Smooth muscle cell (in vitro differentiated cells): Measurements from ENCODE around the gene GIT2. TPM values are rescaled to one million over a fixed set of nuclear protein-coding genes. Genes with fewer than 3 reads are reported as not detected.

ENCODE experiments used
- DNase-seq: peaks from one replicate; lab custom pipeline; 2025; ENCODE audit not compliant: unreplicated experiment; lab: John Stamatoyannopoulos, UW
- H2AFZ ChIP-seq: fragments of 200-600 bp; sonication (generic); 2 replicates; pipeline ENCODE4 v1.6.0; 2016; ENCODE audit warnings: antibody characterized with exemption, low read depth, mild to moderate bottlenecking
- H3F3A ChIP-seq: fragments of 200-600 bp; sonication (generic); 2 replicates; pipeline ENCODE4 v1.6.0; 2017; ENCODE audit warnings: antibody characterized with exemption, low read depth
- H3K27ac ChIP-seq: fragments of 200-600 bp; sonication (generic); 2 replicates; pipeline ENCODE4 v1.5.1; 2016; ENCODE audit warnings: low read depth, mild to moderate bottlenecking
- H3K27me3 ChIP-seq: fragments of 200-600 bp; sonication (generic); 2 replicates; pipeline ENCODE4 v1.6.1; 2016; ENCODE audit warnings: low read depth, mild to moderate bottlenecking
- H3K36me3 ChIP-seq: fragments of 200-600 bp; sonication (generic); 2 replicates; pipeline ENCODE4 v1.5.1; 2016; ENCODE audit warnings: low read depth
- H3K4me1 ChIP-seq: fragments of 200-600 bp; sonication (generic); 2 replicates; pipeline ENCODE4 v1.5.1; 2016; ENCODE audit warnings: low read depth
- H3K4me2 ChIP-seq: fragments of 200-600 bp; sonication (generic); 2 replicates; pipeline ENCODE4 v1.6.0; 2016; ENCODE audit warnings: mild to moderate bottlenecking
- H3K4me3 ChIP-seq: fragments of 200-600 bp; sonication (generic); 2 replicates; pipeline ENCODE4 v1.5.1; 2016; ENCODE audit warnings: mild to moderate bottlenecking
- H3K79me2 ChIP-seq: fragments of 200-600 bp; sonication (generic); 2 replicates; pipeline ENCODE4 v1.6.0; 2016; ENCODE audit warnings: low read depth, mild to moderate bottlenecking
- H3K9ac ChIP-seq: fragments of 200-600 bp; sonication (generic); 2 replicates; pipeline ENCODE4 v1.6.0; 2016; ENCODE audit warnings: low read depth
- H3K9me3 ChIP-seq: fragments of 200-600 bp; sonication (generic); replicated peaks from 2 replicates; pipeline ENCODE4 v1.5.1; 2016; ENCODE audit warnings: low read depth
- H4K20me1 ChIP-seq: fragments of 200-600 bp; sonication (generic); 2 replicates; pipeline ENCODE4 v1.6.0; 2016; ENCODE audit warnings: low read depth
- WGBS: methylation state at CpG from one replicate; pipeline ENCODE4 v1.1.7; 2016; ENCODE audit warnings: low lambda C conversion rate; 5-methylcytosine and 5-hydroxymethylcytosine counted together
- polyA plus RNA-seq: library from polyadenylated mRNA; unstranded; fragments of >200 nt; fragmentation: Nextera tagmentation; extraction: Ambion mirVana; gene quantifications from 2 replicates; pipeline ENCODE4 v1.2.1, GENCODE V29; 2016
- total RNA-seq: library from RNA; depleted of rRNA; stranded (reverse); fragments of >200 nt; gene quantifications from 2 replicates; pipeline ENCODE4 v1.2.3, GENCODE V29; 2014
- TF ChIP-seq, protein P1 (sequence below): fragments of 200-600 bp; sonication (generic); IDR thresholded peaks from 2 replicates; pipeline ENCODE4 v1.5.1; 2017; ENCODE audit warnings: borderline replicate concordance, mild to moderate bottlenecking, antibody characterized with exemption; ENCODE audit not compliant: insufficient read depth, poor library complexity, severe bottlenecking

The GIT2 gene
- total and polyA plus RNA-seq, 2 experiments from 2014 or later, result 20.3 to 27.3 TPM

DNA sequence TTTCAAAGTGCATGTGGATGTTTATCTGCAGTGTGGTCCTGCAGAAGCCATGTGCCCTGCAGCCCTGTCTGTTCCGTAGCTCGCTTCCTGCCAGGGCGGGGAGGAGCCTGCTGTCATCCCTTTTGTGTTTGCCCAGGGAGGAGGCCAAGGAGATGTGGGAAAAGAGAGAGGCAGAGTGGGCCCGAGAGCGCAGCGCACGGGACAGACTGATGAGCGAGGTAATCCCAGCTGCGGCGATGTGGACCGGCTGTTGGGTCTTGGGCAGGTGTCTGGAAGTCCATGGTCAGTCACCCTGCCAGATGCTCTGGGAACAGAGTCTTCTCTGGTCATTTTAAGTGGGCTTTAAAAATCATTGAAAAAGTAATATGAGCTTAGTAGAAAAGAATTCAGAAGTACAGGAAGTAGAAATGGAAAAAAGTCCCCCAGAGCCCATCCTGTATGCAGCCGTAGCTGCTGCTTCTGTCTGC, 83.3 kb downstream of the GIT2 start:
- Histone ChIP-seq H3K79me2 (no peaks in the 10 kb centered on the region), H3K27me3 (no peaks in the 10 kb centered on the region), H3K9ac (no peak overlapping the region), H3K4me1 (no peaks in the 10 kb centered on the region), H3K4me2 (no peak overlapping the region), H2AFZ (no peak overlapping the region), H3K27ac (no peak overlapping the region), H3K9me3 (no peaks in the 10 kb centered on the region), H4K20me1 (no peaks in the 10 kb centered on the region), H3K36me3 (peaks cover 4% of the 10 kb centered on the region), H3K4me3 (no peak overlapping the region), H3F3A (no peaks in the 10 kb centered on the region)
- TF ChIP-seq, protein P1, sequence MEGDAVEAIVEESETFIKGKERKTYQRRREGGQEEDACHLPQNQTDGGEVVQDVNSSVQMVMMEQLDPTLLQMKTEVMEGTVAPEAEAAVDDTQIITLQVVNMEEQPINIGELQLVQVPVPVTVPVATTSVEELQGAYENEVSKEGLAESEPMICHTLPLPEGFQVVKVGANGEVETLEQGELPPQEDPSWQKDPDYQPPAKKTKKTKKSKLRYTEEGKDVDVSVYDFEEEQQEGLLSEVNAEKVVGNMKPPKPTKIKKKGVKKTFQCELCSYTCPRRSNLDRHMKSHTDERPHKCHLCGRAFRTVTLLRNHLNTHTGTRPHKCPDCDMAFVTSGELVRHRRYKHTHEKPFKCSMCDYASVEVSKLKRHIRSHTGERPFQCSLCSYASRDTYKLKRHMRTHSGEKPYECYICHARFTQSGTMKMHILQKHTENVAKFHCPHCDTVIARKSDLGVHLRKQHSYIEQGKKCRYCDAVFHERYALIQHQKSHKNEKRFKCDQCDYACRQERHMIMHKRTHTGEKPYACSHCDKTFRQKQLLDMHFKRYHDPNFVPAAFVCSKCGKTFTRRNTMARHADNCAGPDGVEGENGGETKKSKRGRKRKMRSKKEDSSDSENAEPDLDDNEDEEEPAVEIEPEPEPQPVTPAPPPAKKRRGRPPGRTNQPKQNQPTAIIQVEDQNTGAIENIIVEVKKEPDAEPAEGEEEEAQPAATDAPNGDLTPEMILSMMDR, result no peak
- no peak for DNase-seq
- 96% methylated on average over 12 of the region's 12 CpGs for WGBS

- H3K4me2 ChIP-seq, result no peak overlapping the region
- H3K4me3 ChIP-seq, result no peak overlapping the region
- no peak overlapping the region for H3K9ac ChIP-seq
- no peaks in the 10 kb centered on the region for H3K4me1 ChIP-seq
- WGBS, result 72% methylated on average over 12 of the region's 12 CpGs
- H2AFZ ChIP-seq, result no peak overlapping the region
- H3K36me3 ChIP-seq, result no peaks in the 10 kb centered on the region
- no peaks in the 10 kb centered on the region for H3F3A ChIP-seq
- TF ChIP-seq, protein P1, result peak; percentile 14
- no peak for DNase-seq
- H3K27me3 ChIP-seq, result no peaks in the 10 kb centered on the region
- no peaks in the 10 kb centered on the region for H3K79me2 ChIP-seq
- H3K27ac ChIP-seq, result no peak overlapping the region
- H3K9me3 ChIP-seq, result no peaks in the 10 kb centered on the region
- H4K20me1 ChIP-seq, result no peaks in the 10 kb centered on the region
These were observed 85.2 kb downstream of the GIT2 start for GRCh38 chr12:109910969-109911348.

GRCh38 chr12:109910254-109910968, 85.8 kb downstream of the GIT2 start:
- Histone ChIP-seq H3K9me3 (no peaks in the 10 kb centered on the region), H2AFZ (no peak overlapping the region), H3K4me1 (no peaks in the 10 kb centered on the region), H3K27me3 (no peaks in the 10 kb centered on the region), H3K4me2 (no peak overlapping the region), H3K79me2 (no peaks in the 10 kb centered on the region), H3K9ac (no peak overlapping the region), H4K20me1 (no peaks in the 10 kb centered on the region), H3K4me3 (no peak overlapping the region), H3F3A (no peaks in the 10 kb centered on the region), H3K27ac (no peak overlapping the region), H3K36me3 (no peaks in the 10 kb centered on the region)
- TF ChIP-seq, protein P1, result no peak
- no peak for DNase-seq
- 81% methylated on average over 8 of the region's 8 CpGs for WGBS

DNA sequence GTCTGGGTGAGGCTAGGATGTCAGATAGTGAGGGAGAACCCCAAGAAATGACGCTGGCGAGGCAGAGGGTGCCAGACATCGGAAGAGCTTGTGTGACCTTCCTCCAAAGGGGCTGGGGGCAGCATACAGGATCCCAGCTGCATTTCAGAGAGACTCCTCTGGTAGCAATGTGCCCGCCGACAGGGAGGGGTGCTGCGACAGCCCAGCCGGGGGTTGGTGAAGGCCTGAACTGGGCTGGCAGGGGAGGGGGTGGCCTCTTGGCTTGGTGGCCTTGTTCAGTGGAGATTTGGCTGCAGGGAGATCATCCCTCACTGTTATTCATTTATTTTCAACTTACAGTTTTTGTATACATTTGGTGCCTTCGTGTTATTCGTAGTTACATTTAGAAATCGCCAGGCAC, 90.9 kb downstream of the GIT2 start:
- H3K27ac ChIP-seq, result no peak overlapping the region
- no peak for DNase-seq
- no peaks in the 10 kb centered on the region for H4K20me1 ChIP-seq
- TF ChIP-seq, protein P1, result no peak
- no peak overlapping the region for H3K4me3 ChIP-seq
- H3K4me2 ChIP-seq, result no peak overlapping the region
- H3K27me3 ChIP-seq, result no peaks in the 10 kb centered on the region
- H3K4me1 ChIP-seq, result no peaks in the 10 kb centered on the region
- H2AFZ ChIP-seq, result no peak overlapping the region
- no peaks in the 10 kb centered on the region for H3K79me2 ChIP-seq
- H3K9me3 ChIP-seq, result no peaks in the 10 kb centered on the region
- H3K9ac ChIP-seq, result no peak overlapping the region
- no peaks in the 10 kb centered on the region for H3F3A ChIP-seq
- WGBS, result 97% methylated on average over 10 of the region's 10 CpGs
- peaks cover 3% of the 10 kb centered on the region for H3K36me3 ChIP-seq
